GM19372 (cell line): Measurements from ENCODE around the gene VCY1B.
"Not testable (repeated sequence)": the region's sequence is repeated elsewhere in the genome, so short reads cannot be mapped to it uniquely, and the experiment has no call there.

Source experiments
- ATAC-seq: cut with Tn5 transposase; IDR thresholded peaks from one replicate; pipeline ENCODE4 v1.9.1; 2021; ENCODE audit warnings: mild to moderate bottlenecking, low read depth, moderate library complexity; ENCODE audit not compliant: unreplicated experiment

The VCY1B gene

DNA sequence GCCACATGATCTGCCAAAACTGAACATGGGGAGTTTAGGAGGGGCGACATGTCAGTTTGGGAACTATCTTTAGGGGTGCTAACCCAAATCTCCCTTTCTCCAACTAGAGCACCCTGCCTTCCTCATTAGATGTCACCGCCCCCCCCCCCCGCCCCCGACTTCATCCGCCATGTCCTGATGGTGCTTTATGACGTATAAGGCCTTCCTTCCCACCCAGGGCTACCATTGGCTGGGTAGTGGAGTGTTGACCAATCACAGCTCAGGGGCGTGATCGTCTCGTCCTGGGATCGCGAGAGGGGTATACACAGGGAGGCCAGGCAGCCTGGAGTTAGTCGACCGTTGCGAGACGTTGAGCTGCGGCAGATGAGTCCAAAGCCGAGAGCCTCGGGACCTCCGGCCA is at the start of gene VCY1B:
Gene VCY1B, plus strand, starts transcription at position 301 of the 400 bp plus-strand sequence. Its CDS starts 63 bp downstream, at position 364.
- ATAC-seq: not testable (repeated sequence)

DNA sequence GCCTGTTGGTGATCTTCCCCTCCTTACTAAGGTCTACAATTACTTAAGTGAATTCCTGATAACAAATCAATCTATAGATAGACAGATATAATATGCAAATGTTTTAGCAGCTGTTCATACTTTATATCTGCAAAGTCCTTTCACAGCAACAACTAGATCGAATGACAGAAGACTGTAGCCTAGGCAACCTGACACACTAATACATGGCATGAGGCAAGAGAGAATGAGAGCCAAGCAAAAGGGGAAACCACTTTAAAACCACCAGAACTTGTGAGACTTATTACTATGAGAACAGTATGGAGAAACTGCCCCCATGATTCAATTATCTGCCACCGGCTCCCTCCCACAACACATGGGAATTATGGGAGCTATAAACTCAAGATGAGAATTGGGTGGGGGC is 44.1 kb upstream of the VCY1B start:
- not testable (repeated sequence) for ATAC-seq

DNA sequence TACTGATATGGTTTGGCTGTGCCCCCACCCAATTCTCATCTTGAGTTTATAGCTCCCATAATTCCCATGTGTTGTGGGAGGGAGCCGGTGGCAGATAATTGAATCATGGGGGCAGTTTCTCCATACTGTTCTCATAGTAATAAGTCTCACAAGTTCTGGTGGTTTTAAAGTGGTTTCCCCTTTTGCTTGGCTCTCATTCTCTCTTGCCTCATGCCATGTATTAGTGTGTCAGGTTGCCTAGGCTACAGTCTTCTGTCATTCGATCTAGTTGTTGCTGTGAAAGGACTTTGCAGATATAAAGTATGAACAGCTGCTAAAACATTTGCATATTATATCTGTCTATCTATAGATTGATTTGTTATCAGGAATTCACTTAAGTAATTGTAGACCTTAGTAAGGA is 25.6 kb upstream of the VCY1B start:
- not testable (repeated sequence) for ATAC-seq

- ATAC-seq: no peak
These were observed 29.9 kb downstream of the VCY1B start for GRCh38 chrY:14085877-14086276.
